Endometrial microvascular endothelial cells (primary cell): ENCODE results near the gene SSBP2. TPM values are rescaled to one million over a fixed set of nuclear protein-coding genes. Genes with fewer than 3 reads are reported as not detected.
"Not testable (repeated sequence)": the region's sequence is repeated elsewhere in the genome, so short reads cannot be mapped to it uniquely, and the experiment has no call there.

Experiments used
- in situ Hi-C: cut with HindIII; loops from 2 replicates; pipeline ENCODE4 v1.10.0; 2017; ENCODE audit warnings: low sequenced_read_pairs, low pct_unique_long_range_greater_than_20kb; ENCODE audit errors: inconsistent ontology term
- total RNA-seq: library from RNA; depleted of rRNA; stranded (reverse); fragments of >200 nt; gene quantifications from one replicate; pipeline ENCODE4 v1.2.3, GENCODE V29; 2015; ENCODE audit errors: inconsistent ontology term

Gene SSBP2
- total RNA-seq, 1 donor from 2014 or later = 22.6 TPM

GRCh38 chr5:81517462-81517861 is 233.4 kb downstream of the SSBP2 start:
- in situ Hi-C loops = loop anchor here (25.0 kb wide), 1 partner anchor 645 kb away; no protein-coding TSS in a partner anchor

DNA sequence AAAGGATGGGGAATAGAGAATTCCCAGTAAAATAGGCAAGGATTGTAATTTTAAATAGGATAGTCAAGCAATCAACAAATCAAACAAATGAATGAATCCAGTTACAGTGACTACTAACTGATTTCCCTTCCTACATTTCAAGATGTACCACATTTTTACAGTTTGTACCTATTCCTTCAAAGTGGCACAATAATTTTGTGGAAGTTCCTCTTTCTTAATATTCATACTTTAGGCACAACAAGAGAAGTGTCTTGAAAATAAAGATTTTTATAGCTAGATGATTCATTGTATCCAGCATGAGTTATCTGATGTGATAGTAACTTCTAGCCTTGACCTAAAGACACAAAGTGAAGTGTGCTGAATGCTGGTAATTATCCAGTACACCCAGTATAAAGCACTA is 234.8 kb downstream of the SSBP2 start:
- in situ Hi-C loops = loop anchor here (25.0 kb wide), 1 partner anchor 646 kb away; no protein-coding TSS in a partner anchor

DNA sequence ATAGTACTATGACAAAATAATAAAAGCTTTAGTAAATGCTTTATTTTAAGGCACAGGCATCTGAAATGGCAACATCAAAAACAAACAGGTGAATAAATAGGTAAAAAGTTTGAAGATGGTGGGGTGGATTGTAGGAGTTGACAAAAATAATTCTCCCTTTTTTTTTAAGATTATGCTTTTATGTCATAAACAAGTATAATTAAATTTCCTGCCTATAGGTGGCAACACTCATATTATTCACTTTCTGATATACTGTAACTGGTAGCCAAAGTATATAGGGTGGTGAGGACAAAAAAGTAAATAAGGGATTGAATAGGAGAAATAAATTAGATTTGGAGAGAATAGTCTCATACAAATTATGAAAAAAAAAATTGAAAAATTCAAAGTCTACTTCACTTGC is 236.9 kb downstream of the SSBP2 start:
- in situ Hi-C loops = loop anchor here (25.0 kb wide), 1 partner anchor 648 kb away; no protein-coding TSS in a partner anchor

DNA sequence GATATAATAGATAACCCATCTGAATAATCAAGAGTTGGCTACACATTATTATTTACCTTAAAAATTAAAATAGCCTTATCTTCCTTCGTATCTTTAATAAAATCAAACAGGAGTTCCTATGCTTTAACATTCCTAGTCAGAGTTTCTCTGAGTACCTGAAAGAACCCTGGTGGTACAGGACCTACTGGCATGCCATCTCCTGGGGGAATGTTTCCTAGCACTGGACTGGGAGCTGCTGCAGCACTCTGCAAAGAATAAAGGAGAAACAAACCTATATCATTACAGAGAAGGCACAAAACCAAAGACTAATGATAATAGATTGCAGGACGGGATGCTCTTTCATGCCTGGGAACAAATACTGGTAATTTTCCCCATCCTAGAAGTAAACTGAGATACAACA is 237.4 kb downstream of the SSBP2 start:
- in situ Hi-C loops = loop anchor here (25.0 kb wide), 1 partner anchor 649 kb away; no protein-coding TSS in a partner anchor

- in situ Hi-C loops = loop anchor here (25.0 kb wide), 1 partner anchor 655 kb away; no protein-coding TSS in a partner anchor
These were observed 243.9 kb downstream of the SSBP2 start for GRCh38 chr5:81506900-81507588.

- in situ Hi-C loops = loop anchor here (25.0 kb wide), 1 partner anchor 656 kb away; no protein-coding TSS in a partner anchor
These were observed 244.5 kb downstream of the SSBP2 start for GRCh38 chr5:81506378-81506777.

- in situ Hi-C loops = loop anchor here (25.0 kb wide), 1 partner anchor 657 kb away; no protein-coding TSS in a partner anchor
These were observed 245.2 kb downstream of the SSBP2 start for GRCh38 chr5:81505672-81506071.

GRCh38 chr5:81503602-81504001 is 247.3 kb downstream of the SSBP2 start:
- in situ Hi-C loops = loop anchor here (25.0 kb wide), 1 partner anchor 659 kb away; no protein-coding TSS in a partner anchor

DNA sequence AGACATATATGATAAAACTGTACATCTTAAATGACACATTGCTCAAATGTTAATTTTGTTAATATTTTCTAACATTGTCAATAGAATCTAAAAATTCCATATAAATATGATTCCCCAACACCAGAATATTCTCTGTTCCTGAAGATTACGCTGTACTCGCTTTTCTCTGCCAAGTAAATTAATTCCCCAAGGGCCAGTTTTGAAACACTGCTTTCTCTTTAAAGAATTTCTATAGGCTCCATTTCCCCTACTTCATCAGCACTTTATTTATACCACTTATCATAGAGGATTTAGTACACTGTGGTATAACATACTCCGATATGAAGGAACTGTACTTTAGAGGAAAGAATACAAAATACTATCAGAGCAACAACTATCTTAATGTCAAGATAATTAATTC is 255.6 kb downstream of the SSBP2 start:
- in situ Hi-C loops = no loop called here

- in situ Hi-C loops = no loop called here
These were observed 262.0 kb downstream of the SSBP2 start for GRCh38 chr5:81488862-81489261.

DNA sequence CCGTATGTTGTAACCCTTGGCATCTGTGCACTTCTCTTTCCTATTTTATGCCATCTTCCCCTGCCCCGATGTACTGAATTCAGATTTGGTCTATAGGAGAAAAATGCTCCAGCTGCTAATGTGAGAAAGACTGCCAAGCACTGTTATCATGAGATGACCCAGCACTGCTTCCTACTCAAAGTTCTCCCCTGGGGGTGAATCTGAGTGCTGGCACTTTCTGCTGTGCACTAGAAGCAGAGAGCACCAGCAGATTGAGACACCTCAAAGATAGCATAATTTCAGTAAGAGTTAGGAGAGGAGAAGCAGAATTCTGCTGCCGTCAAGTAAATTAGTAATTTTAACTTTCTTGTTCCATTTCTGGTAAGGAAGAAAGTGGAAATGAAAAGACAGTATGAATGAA is 264.2 kb downstream of the SSBP2 start:
- in situ Hi-C loops = no loop called here

DNA sequence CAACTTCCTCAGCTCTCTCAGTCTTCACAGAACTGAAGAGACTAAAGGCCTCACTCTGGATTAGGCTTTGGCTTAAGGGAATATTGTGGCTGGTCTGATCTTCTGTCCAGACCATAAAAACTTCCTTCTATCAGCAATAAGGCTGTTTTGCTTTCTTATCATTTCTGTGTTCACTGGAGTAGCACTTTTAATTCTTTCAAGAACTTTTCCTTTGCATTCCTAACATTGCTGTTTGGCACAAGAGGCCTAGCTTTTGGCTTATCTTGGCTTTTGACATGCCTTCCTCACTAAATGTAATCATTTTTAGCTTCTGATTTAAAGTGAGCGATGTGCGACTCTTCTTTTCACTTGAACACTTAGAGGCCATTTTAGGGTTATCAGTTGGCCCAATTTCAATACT is 268.3 kb downstream of the SSBP2 start:
- in situ Hi-C loops = no loop called here

DNA sequence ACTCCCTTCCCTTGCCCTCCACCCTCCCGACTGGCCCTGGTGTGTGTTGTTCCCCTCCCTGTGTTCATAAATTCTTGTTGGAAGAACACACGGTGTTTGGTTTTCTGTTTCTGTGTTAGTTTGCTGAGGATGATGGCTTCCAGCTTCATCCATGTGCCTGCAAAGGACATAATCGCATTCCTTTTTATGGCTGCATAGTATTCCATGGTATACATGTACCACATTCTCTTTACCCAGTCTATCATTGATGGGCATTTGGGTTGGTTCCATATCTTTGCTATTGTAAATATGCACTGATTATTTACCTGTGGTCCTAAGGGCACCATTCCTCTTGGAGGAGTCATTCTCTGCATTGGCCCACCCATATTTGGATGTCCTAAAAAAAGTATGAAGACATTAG is 277.5 kb downstream of the SSBP2 start:
- in situ Hi-C loops = not testable (repeated sequence)

- in situ Hi-C loops = no loop called here
These were observed 281.2 kb downstream of the SSBP2 start for GRCh38 chr5:81469676-81470075.

DNA sequence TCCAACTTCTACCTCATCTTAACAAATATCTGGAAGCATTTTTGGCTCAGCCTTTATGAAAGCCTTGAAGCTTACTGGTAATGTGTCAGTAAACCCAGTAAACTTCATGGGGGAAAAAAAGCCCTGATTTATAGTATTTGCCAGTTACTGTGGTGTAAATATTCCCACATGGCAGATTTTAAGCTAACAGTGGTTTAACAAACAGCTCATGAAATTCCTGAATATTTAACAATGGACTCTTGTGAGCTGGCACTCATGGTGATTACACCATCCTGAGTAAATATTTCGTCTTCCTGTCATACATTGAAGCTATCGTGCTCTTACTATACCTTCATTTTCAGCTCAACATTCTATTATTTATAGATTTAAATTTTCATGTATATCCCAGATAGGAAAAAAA is 300.0 kb downstream of the SSBP2 start:
- in situ Hi-C loops = no loop called here

DNA sequence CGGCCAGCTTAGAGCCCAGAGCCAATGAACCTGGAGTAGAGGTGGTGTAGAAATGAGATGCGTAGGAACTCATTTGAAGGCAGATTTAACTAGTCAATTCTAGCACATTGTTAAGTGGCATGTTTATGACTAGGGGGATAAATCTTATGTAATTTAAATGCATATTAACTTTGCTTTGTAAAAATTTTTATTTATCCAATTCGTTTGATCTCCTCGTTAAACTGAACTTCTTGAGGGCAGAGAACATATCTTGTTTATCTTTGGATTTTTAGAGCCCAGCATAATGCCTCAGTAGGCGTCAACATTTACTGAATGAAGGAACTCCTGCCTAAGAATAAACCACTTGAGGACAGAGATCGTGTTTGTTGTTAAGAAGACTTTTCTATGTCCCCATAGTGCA is 315.9 kb downstream of the SSBP2 start:
- in situ Hi-C loops = no loop called here

DNA sequence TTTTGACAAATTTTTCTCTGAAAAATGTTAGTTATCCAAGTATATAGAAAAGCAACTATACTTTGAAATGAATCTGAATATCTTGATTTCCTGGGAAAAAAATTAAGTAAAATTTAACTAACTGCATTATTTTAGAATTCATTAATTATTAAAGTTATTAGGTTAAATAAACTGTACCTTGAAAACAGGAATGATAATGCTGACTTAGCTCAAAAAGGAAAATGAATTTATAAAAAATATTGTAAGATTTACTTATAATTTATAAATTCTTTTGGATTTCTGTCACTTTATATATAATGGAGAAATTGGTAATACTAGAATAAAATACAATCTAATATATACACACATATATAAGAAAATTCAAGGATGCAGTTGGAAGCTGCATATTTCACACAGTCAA is 320.9 kb downstream of the SSBP2 start:
- in situ Hi-C loops = no loop called here

- in situ Hi-C loops = no loop called here
These were observed 321.5 kb downstream of the SSBP2 start for GRCh38 chr5:81429363-81429762.

- in situ Hi-C loops = no loop called here
These were observed 322.0 kb downstream of the SSBP2 start for GRCh38 chr5:81428861-81429260.

GRCh38 chr5:81428446-81428845 is 322.5 kb downstream of the SSBP2 start:
- in situ Hi-C loops = no loop called here

GRCh38 chr5:81427566-81427965 is 323.3 kb downstream of the SSBP2 start:
- in situ Hi-C loops = no loop called here
